GM23338 (cell line): ENCODE data around the gene ATP12A. TPM values are rescaled to one million over a fixed set of nuclear protein-coding genes. Genes with fewer than 3 reads are reported as not detected.

Source experiments
- CTCF ChIP-seq, 2 experiments: fragments of 200-600 bp in 1 of 2; sonication (generic) in 1 of 2; conservative IDR thresholded peaks; 2 replicates each; pipeline versions ENCODE4 v1.5.1 to v1.6.1; 2016 to 2017; ENCODE audit warnings: antibody characterized with exemption in 2 of 2, low read depth in 2 of 2, mild to moderate bottlenecking in 2 of 2, moderate library complexity in 1 of 2
- ETS1 ChIP-seq: IDR thresholded peaks from 2 replicates; pipeline ENCODE4 v1.6.1; 2016; ENCODE audit warnings: antibody characterized with exemption
- EZH2 ChIP-seq: fragments of 200-600 bp; sonication (generic); IDR thresholded peaks from one replicate; pipeline ENCODE4 v1.8.0; 2017; ENCODE audit warnings: antibody characterized with exemption, mild to moderate bottlenecking, low read depth; ENCODE audit not compliant: unreplicated experiment
- EZH2phosphoT487 ChIP-seq: fragments of 200-600 bp; sonication (generic); IDR thresholded peaks from one replicate; pipeline ENCODE4 v1.8.1; 2018; ENCODE audit warnings: antibody characterized with exemption; ENCODE audit not compliant: unreplicated experiment
- NANOG ChIP-seq: IDR thresholded peaks from 2 replicates; pipeline ENCODE4 v1.6.1; 2016; ENCODE audit warnings: antibody characterized with exemption, borderline replicate concordance
- POLR2AphosphoS5 ChIP-seq: IDR thresholded peaks from 2 replicates; pipeline ENCODE4 v1.6.1; 2016; ENCODE audit warnings: antibody characterized with exemption, low read depth
- STAT1 ChIP-seq: IDR thresholded peaks from one replicate; pipeline ENCODE4 v1.6.1; 2016; ENCODE audit warnings: antibody characterized with exemption; ENCODE audit not compliant: unreplicated experiment
- ZNF114 ChIP-seq: fragments of 250-450 bp; sonication (Bioruptor Pico); IDR thresholded peaks from 2 replicates; pipeline ENCODE4 v1.5.0; 2020; ENCODE audit warnings: mild to moderate bottlenecking, moderate library complexity
- ZNF331 ChIP-seq: fragments of 250-450 bp; sonication (Bioruptor Pico); IDR thresholded peaks from 2 replicates; pipeline ENCODE4 v1.5.0; 2020; ENCODE audit warnings: low read depth, mild to moderate bottlenecking, moderate library complexity
- ZNF462 ChIP-seq: fragments of 250-450 bp; sonication (Bioruptor Pico); IDR thresholded peaks from 2 replicates; pipeline ENCODE4 v1.5.0; 2020; ENCODE audit warnings: mild to moderate bottlenecking, moderate library complexity
- polyA plus RNA-seq: library from polyadenylated mRNA; unstranded; fragments of >200 nt; fragmentation: Nextera tagmentation; extraction: Ambion mirVana; gene quantifications from 2 replicates; pipeline ENCODE4 v1.2.1, GENCODE V29; 2016
- total RNA-seq: library from RNA; depleted of rRNA; stranded (reverse); fragments of >200 nt; shearing (Covaris generic); gene quantifications from 2 replicates; pipeline ENCODE4 v1.2.3, GENCODE V29; 2014

The ATP12A gene
- total and polyA plus RNA-seq, 2 experiments from 2014 or later: 0.40 to 1.0 TPM

- no peak for TF ChIP-seq ZNF462
- no peak for TF ChIP-seq STAT1
- TF ChIP-seq ZNF114: no peak
- TF ChIP-seq EZH2: no peak
- TF ChIP-seq EZH2phosphoT487: no peak
- TF ChIP-seq POLR2AphosphoS5: no peak
- TF ChIP-seq ETS1: no peak
- no peak for TF ChIP-seq ZNF331
- TF ChIP-seq NANOG: no peak
- no peak for TF ChIP-seq CTCF (conservative IDR thresholded peaks at IDR 0.05; ENCODE audit: low read depth in 2 of 2)
Observed at GRCh38 chr13:24638096-24638495, 42.1 kb upstream of the ATP12A start (continued).
